OCI-LY7 (cell line): ENCODE results near the gene MACROD2. TPM values are rescaled to one million over a fixed set of nuclear protein-coding genes. Genes with fewer than 3 reads are reported as not detected.

Experiments
- BruUV-seq: library from RNA; stranded (reverse); fragments of 400-500 nt; replicated peaks from 2 replicates; lab custom pipeline; 2021; lab: Mats Ljungman, UMichigan
- CTCF ChIA-PET: fragments of 300-600 bp; sonication (Branson Sonifier 250); formaldehyde crosslinking; loops from one replicate; lab custom pipeline; 2022; ENCODE audit warnings: antibody characterized with exemption; ENCODE audit not compliant: unreplicated experiment; lab: Charles Lee
- POLR2A ChIA-PET: fragments of 300-600 bp; sonication (Branson Sonifier 250); formaldehyde crosslinking; loops from one replicate; lab custom pipeline; 2022; ENCODE audit warnings: antibody characterized with exemption; lab: Charles Lee
- DNase-seq: peaks from one replicate; pipeline ENCODE4 v3.0.0-alpha.2; 2015; ENCODE audit warnings: low spot score
- H2AFZ ChIP-seq: fragments of 200-600 bp; sonication (generic), shearing (Covaris generic); 2 replicates; pipeline ENCODE4 v1.6.1; 2014; ENCODE audit warnings: mild to moderate bottlenecking, antibody characterized with exemption, low read length, moderate library complexity
- H3K27ac ChIP-seq: fragments of 200-600 bp; sonication (generic); 2 replicates; pipeline ENCODE4 v1.5.1; 2014; ENCODE audit warnings: mixed run types, low read depth, mild to moderate bottlenecking, moderate library complexity, low read length, inconsistent platforms; ENCODE audit not compliant: poor library complexity, severe bottlenecking
- H3K36me3 ChIP-seq: fragments of 200-600 bp; sonication (generic); 2 replicates; pipeline ENCODE4 v1.6.1; 2014; ENCODE audit warnings: mild to moderate bottlenecking, antibody characterized with exemption, low read length, moderate library complexity, mixed read lengths; ENCODE audit not compliant: insufficient read depth
- H3K4me1 ChIP-seq: fragments of 200-600 bp; sonication (generic); 2 replicates; pipeline ENCODE4 v1.5.1; 2014; ENCODE audit warnings: mild to moderate bottlenecking, low read length; ENCODE audit not compliant: insufficient read depth, poor library complexity, severe bottlenecking
- H3K4me2 ChIP-seq: fragments of 200-600 bp; sonication (generic); 2 replicates; pipeline ENCODE4 v1.6.1; 2014; ENCODE audit warnings: mild to moderate bottlenecking, low read length
- H3K4me3 ChIP-seq: fragments of 200-600 bp; sonication (generic); 2 replicates; pipeline ENCODE4 v1.5.1; 2014; ENCODE audit warnings: mild to moderate bottlenecking, low read depth, low read length; ENCODE audit not compliant: poor library complexity, severe bottlenecking
- H3K79me2 ChIP-seq: fragments of 200-600 bp; sonication (generic); 2 replicates; pipeline ENCODE4 v1.6.1; 2016; ENCODE audit warnings: low read depth, mild to moderate bottlenecking, low read length, moderate library complexity, mixed read lengths; ENCODE audit not compliant: insufficient read depth
- H3K9me2 ChIP-seq: fragments of 200-600 bp; sonication (generic); 2 replicates; pipeline ENCODE4 v1.6.1; 2016; ENCODE audit warnings: mild to moderate bottlenecking, low read length, mixed read lengths; ENCODE audit not compliant: insufficient read depth
- H3K9me3 ChIP-seq: fragments of 200-600 bp; sonication (generic); 2 replicates; pipeline ENCODE4 v1.6.1; 2014; ENCODE audit warnings: mild to moderate bottlenecking, mixed run types, low read length, mixed read lengths
- H4K20me1 ChIP-seq: fragments of 200-600 bp; sonication (generic); 2 replicates; pipeline ENCODE4 v1.6.1; 2014; ENCODE audit warnings: mild to moderate bottlenecking, antibody characterized with exemption, low read length, moderate library complexity, mixed read lengths; ENCODE audit not compliant: insufficient read depth
- EZH2phosphoT487 ChIP-seq: fragments of 200-600 bp; sonication (generic); IDR thresholded peaks from 2 replicates; pipeline ENCODE4 v1.6.1; 2018; ENCODE audit warnings: low read depth, borderline replicate concordance, mild to moderate bottlenecking, mixed run types, antibody characterized with exemption, low read length, moderate library complexity, mixed read lengths
- intact Hi-C: fragments of 100-400 bp; cut with micrococcal nuclease; formaldehyde crosslinking; loops from one replicate; pipeline ENCODE4 v1.10.0; 2022; ENCODE audit not compliant: unreplicated experiment
- total RNA-seq, 2 experiments: library from RNA; depleted of rRNA in 1 of 2; stranded (reverse); fragments of >200 nt in 1 of 2; shearing (Covaris generic) in 1 of 2; gene quantifications; 2 replicates each; pipeline ENCODE4 v1.2.3, GENCODE V29; 2014 to 2022
- TF ChIP-seq, protein P1 (sequence below): fragments of 200-600 bp; sonication (generic); conservative IDR thresholded peaks from 2 replicates; pipeline ENCODE4 v1.5.1; 2014; ENCODE audit warnings: mild to moderate bottlenecking, antibody characterized with exemption, low read length, moderate library complexity, mixed read lengths

Gene MACROD2
- total RNA-seq, 2 experiments from 2014 or later, result 0.09 to 4.5 TPM

DNA sequence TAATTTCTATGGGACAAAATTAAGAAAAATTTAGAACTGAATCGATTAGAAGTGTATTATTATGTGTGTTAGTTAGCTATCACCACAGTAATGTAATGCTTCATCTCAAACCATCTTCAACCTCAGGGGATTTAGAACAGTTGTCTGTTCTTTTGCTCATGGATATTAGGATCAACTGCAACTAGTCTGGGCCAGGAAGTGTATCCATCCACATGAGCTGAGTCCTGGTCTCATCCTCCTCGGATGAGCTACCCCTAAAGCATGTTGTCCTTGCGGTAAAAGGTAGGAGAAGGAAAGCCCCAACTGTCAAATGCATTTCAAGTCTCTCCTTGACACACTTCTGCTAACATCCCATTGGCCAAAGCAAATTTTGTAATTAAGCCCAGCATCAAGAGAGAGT, 2040.3 kb downstream of the MACROD2 start:
- no peak for DNase-seq
- H4K20me1 ChIP-seq, result no peaks in the 10 kb centered on the region
- CTCF ChIA-PET, result no interaction called here
- POLR2A ChIA-PET, result interaction anchor here (1.0 to 2.1 kb wide), 2 partner anchors 11 to 93 kb away, joined by 3 to 7 read pairs; no protein-coding TSS in a partner anchor
- H3K4me1 ChIP-seq, result peaks cover 21% of the 10 kb centered on the region
- no TSS peak for BruUV-seq
- no peak overlapping the region for H3K27ac ChIP-seq
- H3K36me3 ChIP-seq, result no peaks in the 10 kb centered on the region
- no peaks in the 10 kb centered on the region for H3K79me2 ChIP-seq
- H3K4me2 ChIP-seq, result no peak overlapping the region
- no peaks in the 10 kb centered on the region for H3K9me2 ChIP-seq
- H3K4me3 ChIP-seq, result no peak overlapping the region
- intact Hi-C loops, result no loop called here
- no peak for TF ChIP-seq EZH2phosphoT487
- TF ChIP-seq, protein P1, sequence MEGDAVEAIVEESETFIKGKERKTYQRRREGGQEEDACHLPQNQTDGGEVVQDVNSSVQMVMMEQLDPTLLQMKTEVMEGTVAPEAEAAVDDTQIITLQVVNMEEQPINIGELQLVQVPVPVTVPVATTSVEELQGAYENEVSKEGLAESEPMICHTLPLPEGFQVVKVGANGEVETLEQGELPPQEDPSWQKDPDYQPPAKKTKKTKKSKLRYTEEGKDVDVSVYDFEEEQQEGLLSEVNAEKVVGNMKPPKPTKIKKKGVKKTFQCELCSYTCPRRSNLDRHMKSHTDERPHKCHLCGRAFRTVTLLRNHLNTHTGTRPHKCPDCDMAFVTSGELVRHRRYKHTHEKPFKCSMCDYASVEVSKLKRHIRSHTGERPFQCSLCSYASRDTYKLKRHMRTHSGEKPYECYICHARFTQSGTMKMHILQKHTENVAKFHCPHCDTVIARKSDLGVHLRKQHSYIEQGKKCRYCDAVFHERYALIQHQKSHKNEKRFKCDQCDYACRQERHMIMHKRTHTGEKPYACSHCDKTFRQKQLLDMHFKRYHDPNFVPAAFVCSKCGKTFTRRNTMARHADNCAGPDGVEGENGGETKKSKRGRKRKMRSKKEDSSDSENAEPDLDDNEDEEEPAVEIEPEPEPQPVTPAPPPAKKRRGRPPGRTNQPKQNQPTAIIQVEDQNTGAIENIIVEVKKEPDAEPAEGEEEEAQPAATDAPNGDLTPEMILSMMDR, result no peak
- H2AFZ ChIP-seq, result peak overlapping the region; percentile 26; the same call in 1 of the 2 replicates
- H3K9me3 ChIP-seq, result no peaks in the 10 kb centered on the region

DNA sequence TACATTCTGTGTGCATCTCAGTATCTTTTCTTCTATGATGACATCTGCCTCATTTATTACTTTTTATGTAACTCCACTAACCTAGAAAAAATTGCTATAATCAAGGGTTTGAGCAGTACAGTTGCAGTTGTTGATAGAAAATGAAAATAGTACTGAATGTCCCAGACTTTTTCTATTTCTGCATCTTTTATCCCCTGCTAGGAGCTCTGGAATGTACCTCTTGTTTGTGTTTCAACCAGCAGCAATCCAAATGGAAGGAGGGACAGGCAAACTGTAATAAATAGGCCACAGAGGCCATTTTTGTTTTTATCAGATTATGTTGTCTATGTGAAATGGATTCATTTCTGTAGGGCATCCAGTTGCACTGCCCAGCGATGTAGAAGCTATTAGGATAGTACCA, 2041.0 kb downstream of the MACROD2 start:
- Histone ChIP-seq H3K79me2 (no peaks in the 10 kb centered on the region), H3K27ac (no peak overlapping the region), H3K4me3 (no peak overlapping the region), H3K4me2 (no peak overlapping the region), H3K9me3 (no peaks in the 10 kb centered on the region), H4K20me1 (no peaks in the 10 kb centered on the region), H3K4me1 (peaks cover 28% of the 10 kb centered on the region), H2AFZ (peak overlapping the region; percentile 55; the same call in 1 of the 2 replicates), H3K9me2 (no peaks in the 10 kb centered on the region), H3K36me3 (no peaks in the 10 kb centered on the region)
- CTCF ChIA-PET, result no interaction called here
- POLR2A ChIA-PET, result interaction anchor here (0.6 to 2.1 kb wide), 4 partner anchors 8 to 12 kb away, joined by 3 to 7 read pairs (median 4); no protein-coding TSS in a partner anchor
- BruUV-seq, result no TSS peak
- TF ChIP-seq EZH2phosphoT487, result no peak
- intact Hi-C loops, result no loop called here
- DNase-seq, result no peak

- peaks cover 65% of the 10 kb centered on the region for H3K4me1 ChIP-seq
- POLR2A ChIA-PET, result interaction anchor here (0.7 to 1.8 kb wide), 7 partner anchors 13 to 446 kb away, joined by 3 to 7 read pairs (median 3); no protein-coding TSS in a partner anchor
- CTCF ChIA-PET, result no interaction called here
- peaks cover 8% of the 10 kb centered on the region; the same call in 1 of the 2 replicates for H3K9me3 ChIP-seq
- peak; percentile 74 for DNase-seq
- H3K4me2 ChIP-seq, result peak overlapping the region; percentile 59
- intact Hi-C loops, result loop anchor here (5.0 to 10.0 kb wide), 2 partner anchors 53 to 434 kb away; no protein-coding TSS in a partner anchor
- BruUV-seq, result no TSS peak
- H3K27ac ChIP-seq, result peak overlapping the region; percentile 95
- TF ChIP-seq EZH2phosphoT487, result no peak
- TF ChIP-seq, protein P1, result no peak
- H3K79me2 ChIP-seq, result no peaks in the 10 kb centered on the region
- peaks cover 12% of the 10 kb centered on the region for H3K36me3 ChIP-seq
- H3K4me3 ChIP-seq, result peak overlapping the region; percentile 2
- no peaks in the 10 kb centered on the region for H4K20me1 ChIP-seq
- H2AFZ ChIP-seq, result peak overlapping the region; percentile 3; the same call in 1 of the 2 replicates
- no peaks in the 10 kb centered on the region for H3K9me2 ChIP-seq
Measured at GRCh38 chr20:16040742-16041141, 2045.4 kb downstream of the MACROD2 start.
